Glutamatergic neuron (in vitro differentiated cells): Measurements from ENCODE around the gene PUDP. TPM values are rescaled to one million over a fixed set of nuclear protein-coding genes. Genes with fewer than 3 reads are reported as not detected.

ENCODE experiments used
- DNase-seq: peaks from one replicate; pipeline ENCODE4 v3.0.0; 2022
- H3K27ac Mint-ChIP-seq: one replicate; pipeline ENCODE4 v1.8.0; 2020; ENCODE audit warnings: mild to moderate bottlenecking, mixed read lengths, inconsistent platforms; ENCODE audit not compliant: unreplicated experiment
- H3K27me3 Mint-ChIP-seq: one replicate; pipeline ENCODE4 v1.8.0; 2020; ENCODE audit warnings: mild to moderate bottlenecking, moderate library complexity, mixed read lengths, inconsistent platforms; ENCODE audit not compliant: unreplicated experiment
- H3K36me3 Mint-ChIP-seq: one replicate; pipeline ENCODE4 v1.8.0; 2020; ENCODE audit warnings: mild to moderate bottlenecking, mixed read lengths, inconsistent platforms; ENCODE audit not compliant: unreplicated experiment
- H3K4me1 Mint-ChIP-seq: one replicate; pipeline ENCODE4 v1.8.0; 2020; ENCODE audit warnings: mild to moderate bottlenecking, low read depth, mixed read lengths, inconsistent platforms; ENCODE audit not compliant: unreplicated experiment
- H3K4me3 Mint-ChIP-seq: one replicate; pipeline ENCODE4 v1.8.0; 2020; ENCODE audit warnings: mild to moderate bottlenecking, mixed read lengths, inconsistent platforms; ENCODE audit not compliant: unreplicated experiment
- H3K9me3 Mint-ChIP-seq: one replicate; pipeline ENCODE4 v1.8.0; 2020; ENCODE audit warnings: mild to moderate bottlenecking, moderate library complexity, mixed read lengths, inconsistent platforms; ENCODE audit not compliant: unreplicated experiment
- total RNA-seq: library from RNA; stranded (reverse); fragmentation: NEBNext Ultra II Directional; extraction: Animal tissue kit (Norgen Biotek cat#: 25700); gene quantifications from one replicate; pipeline ENCODE4 v1.2.1, GENCODE V29; 2021; ENCODE audit not compliant: unreplicated experiment
- TF ChIP-seq, protein P1 (sequence below): fragments of 200-600 bp; sonication (generic); IDR thresholded peaks from one replicate; pipeline ENCODE4 v1.5.0; 2021; ENCODE audit not compliant: partially characterized antibody, unreplicated experiment

The PUDP gene
- total RNA-seq, 1 donor from 2014 or later: 22.7 TPM

DNA sequence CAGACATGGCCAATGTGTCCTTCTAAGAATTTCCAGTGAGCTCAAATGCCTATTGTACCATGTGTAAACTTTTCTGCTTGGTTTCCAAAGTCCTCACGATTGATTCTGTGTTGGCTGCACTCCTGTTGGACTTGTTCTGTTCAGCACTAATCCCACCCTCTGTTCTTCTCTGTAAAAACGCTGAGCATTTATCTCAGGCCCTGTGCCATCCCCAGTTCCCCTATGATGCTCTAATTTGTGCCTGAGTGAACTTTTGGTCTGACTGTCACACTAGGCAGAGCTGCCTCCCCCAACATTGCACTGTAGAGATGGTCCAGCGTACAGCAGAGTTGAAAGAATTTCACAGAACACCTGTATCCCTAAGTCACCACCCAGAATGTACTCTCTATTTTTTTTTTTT lies 76.6 kb downstream of the PUDP start:
- H3K36me3 Mint-ChIP-seq: no peaks in the 10 kb centered on the region
- TF ChIP-seq, protein P1, sequence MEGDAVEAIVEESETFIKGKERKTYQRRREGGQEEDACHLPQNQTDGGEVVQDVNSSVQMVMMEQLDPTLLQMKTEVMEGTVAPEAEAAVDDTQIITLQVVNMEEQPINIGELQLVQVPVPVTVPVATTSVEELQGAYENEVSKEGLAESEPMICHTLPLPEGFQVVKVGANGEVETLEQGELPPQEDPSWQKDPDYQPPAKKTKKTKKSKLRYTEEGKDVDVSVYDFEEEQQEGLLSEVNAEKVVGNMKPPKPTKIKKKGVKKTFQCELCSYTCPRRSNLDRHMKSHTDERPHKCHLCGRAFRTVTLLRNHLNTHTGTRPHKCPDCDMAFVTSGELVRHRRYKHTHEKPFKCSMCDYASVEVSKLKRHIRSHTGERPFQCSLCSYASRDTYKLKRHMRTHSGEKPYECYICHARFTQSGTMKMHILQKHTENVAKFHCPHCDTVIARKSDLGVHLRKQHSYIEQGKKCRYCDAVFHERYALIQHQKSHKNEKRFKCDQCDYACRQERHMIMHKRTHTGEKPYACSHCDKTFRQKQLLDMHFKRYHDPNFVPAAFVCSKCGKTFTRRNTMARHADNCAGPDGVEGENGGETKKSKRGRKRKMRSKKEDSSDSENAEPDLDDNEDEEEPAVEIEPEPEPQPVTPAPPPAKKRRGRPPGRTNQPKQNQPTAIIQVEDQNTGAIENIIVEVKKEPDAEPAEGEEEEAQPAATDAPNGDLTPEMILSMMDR: no peak
- H3K4me1 Mint-ChIP-seq: peaks cover 1% of the 10 kb centered on the region
- no peaks in the 10 kb centered on the region for H3K27me3 Mint-ChIP-seq
- H3K27ac Mint-ChIP-seq: no peak overlapping the region
- DNase-seq: no peak
- H3K4me3 Mint-ChIP-seq: no peak overlapping the region
- no peaks in the 10 kb centered on the region for H3K9me3 Mint-ChIP-seq

DNA sequence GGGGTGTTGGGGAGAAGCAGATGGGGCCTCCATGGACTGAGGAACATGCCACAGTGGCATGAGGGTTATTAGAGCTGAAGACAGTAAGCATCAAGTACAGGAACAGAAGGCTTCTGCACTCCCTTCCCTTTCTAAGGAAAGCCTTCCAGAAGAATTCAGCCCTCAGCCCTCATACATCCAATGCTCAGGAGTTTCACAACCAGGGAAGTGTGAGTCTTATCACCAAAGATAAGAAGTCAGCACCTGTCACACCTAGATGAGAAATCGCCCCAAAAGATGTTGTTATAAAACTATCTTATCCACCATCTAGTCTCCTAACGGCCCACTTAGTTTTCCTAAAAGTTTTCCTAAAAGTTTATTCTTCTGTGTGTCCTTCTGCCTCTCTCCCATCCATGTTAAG lies 78.4 kb downstream of the PUDP start:
- TF ChIP-seq, protein P1: no peak
- Mint-ChIP-seq H3K27me3 (no peaks in the 10 kb centered on the region), H3K4me3 (no peak overlapping the region), H3K4me1 (peaks cover 1% of the 10 kb centered on the region), H3K36me3 (no peaks in the 10 kb centered on the region), H3K27ac (no peak overlapping the region), H3K9me3 (no peaks in the 10 kb centered on the region)
- no peak for DNase-seq

DNA sequence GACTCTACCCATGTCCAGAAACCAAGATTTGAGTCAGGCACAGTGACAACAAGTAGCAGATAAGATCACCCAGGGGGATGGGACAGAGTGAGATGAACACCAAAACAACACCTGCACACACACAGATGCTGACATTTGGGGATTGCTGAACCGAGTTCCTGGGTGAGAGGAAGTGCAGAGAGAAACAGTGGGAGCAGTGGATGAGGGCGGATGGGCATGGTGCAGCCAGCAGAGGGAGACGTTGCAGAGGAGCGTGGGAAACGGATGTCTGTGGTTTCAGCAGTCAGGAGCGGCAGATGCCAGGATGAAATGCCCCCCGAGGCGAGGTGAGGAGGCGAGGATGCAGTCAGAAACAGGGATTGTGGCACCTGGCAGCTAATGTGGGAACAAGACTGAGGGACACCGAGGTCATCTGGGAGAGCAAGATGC lies 79.0 kb downstream of the PUDP start:
- H3K36me3 Mint-ChIP-seq: no peaks in the 10 kb centered on the region
- peaks cover 1% of the 10 kb centered on the region for H3K4me1 Mint-ChIP-seq
- DNase-seq: peak; percentile 43
- H3K9me3 Mint-ChIP-seq: no peaks in the 10 kb centered on the region
- TF ChIP-seq, protein P1: no peak
- no peak overlapping the region for H3K27ac Mint-ChIP-seq
- H3K4me3 Mint-ChIP-seq: no peak overlapping the region
- no peaks in the 10 kb centered on the region for H3K27me3 Mint-ChIP-seq

GRCh38 chrX:7067256-7067655 lies 80.7 kb downstream of the PUDP start:
- no peak for DNase-seq
- TF ChIP-seq, protein P1: no peak
- Mint-ChIP-seq H3K4me3 (no peak overlapping the region), H3K4me1 (peaks cover 1% of the 10 kb centered on the region), H3K9me3 (no peaks in the 10 kb centered on the region), H3K27me3 (no peaks in the 10 kb centered on the region), H3K36me3 (no peaks in the 10 kb centered on the region), H3K27ac (no peak overlapping the region)

- DNase-seq: no peak
- H3K27me3 Mint-ChIP-seq: no peaks in the 10 kb centered on the region
- peaks cover 1% of the 10 kb centered on the region for H3K4me1 Mint-ChIP-seq
- TF ChIP-seq, protein P1: no peak
- no peaks in the 10 kb centered on the region for H3K36me3 Mint-ChIP-seq
- H3K27ac Mint-ChIP-seq: no peak overlapping the region
- no peak overlapping the region for H3K4me3 Mint-ChIP-seq
- no peaks in the 10 kb centered on the region for H3K9me3 Mint-ChIP-seq
These were observed 82.5 kb downstream of the PUDP start for GRCh38 chrX:7065473-7065872.
